ENCODE results near the gene CELF1.
A peak's percentile ranks its signal among the peaks of the same experiment; 100 is the strongest.
"Not testable (repeated sequence)": the region's sequence is repeated elsewhere in the genome, so short reads cannot be mapped to it uniquely, and the experiment has no call there.

The CELF1 gene

DNA sequence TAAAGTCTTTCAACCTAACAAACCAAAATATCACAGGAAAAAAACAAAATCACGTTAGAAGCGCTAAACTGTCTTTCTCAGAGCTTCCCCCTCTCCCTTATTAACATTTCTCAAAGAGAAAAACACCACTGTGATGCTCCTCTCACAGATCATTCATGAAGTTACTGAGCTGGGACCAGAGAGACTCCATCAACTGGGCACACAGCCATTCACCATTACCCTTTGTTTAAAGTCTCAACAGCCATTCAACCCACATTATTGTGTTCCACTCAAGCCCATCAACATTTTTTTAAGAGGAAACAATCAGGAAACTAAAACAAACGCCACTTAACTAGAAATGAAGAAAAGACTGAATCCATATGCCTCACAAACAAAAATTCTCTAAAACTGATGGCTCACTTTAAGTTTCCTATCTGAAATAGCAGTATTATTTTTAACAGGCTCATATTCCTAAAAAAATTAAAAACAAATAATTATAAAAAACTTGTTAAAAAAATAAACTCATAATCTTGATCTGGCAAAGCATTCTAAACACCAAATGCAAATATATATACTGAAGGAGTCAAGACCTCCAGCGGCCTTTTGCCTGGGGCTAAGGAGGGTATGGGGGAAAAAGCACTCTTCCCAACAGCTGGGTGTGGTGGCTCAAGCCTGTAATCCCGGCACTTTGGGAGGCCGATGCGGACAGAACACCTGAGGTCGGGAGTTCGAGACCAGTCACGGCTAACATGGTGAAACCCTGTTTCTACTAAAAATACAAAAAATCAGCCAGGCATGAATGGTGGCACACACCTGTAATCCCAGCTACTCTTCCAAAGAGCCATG is 14.0 kb downstream of the CELF1 start:
- no peak for DNase-seq (ENCODE audit: low spot score)

DNA sequence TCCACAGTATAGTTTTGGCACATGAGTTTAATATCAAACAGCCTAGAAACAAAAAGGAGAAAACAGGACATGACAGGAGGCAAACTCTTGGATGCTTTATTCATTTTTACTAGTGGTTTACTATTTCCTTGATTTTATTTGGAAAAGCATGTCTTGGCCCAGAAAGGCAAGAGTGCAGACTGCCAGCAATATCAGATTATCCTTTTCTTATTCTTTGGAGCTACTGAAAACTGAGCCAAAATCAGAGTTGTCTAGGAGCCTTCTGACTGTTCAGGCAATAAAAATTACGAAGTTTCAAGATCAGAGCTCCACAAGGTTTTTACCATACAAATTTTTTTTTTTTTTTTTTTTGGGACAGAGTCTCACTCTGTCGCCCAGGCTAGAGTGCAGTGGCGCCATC is 16.0 kb downstream of the CELF1 start:
- no peak for DNase-seq (ENCODE audit: low spot score)

DNA sequence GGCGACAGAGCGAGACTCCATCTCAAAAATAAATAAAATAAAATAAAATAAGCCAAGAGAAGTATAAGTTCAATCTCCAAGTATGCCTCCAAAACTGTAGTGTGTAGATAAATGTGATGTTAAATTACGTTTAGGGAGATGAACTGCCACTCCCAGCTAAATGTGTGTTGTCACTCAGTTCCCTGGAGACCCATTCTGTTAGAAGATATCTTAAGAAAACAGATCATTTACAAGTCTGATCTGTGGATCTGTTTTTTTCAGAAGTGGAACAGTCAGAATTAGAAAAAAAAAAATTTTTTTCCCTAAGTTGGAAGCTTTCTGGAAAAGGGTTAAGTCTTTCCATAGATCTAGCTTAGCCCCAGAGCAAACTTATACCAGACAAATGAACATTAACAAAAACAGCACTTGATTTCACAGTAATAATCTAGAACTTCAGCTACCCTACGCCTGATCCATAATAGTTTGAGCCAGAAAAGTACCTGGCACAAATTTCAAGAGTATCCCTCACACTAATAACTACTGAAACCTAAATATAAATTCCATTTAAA is 18.2 kb downstream of the CELF1 start:
- no peak for DNase-seq (ENCODE audit: low spot score)

GRCh38 chr11:47533690-47534151 is 19.2 kb downstream of the CELF1 start:
- no peak for DNase-seq (ENCODE audit: low spot score)

GRCh38 chr11:47532597-47533213 is 20.2 kb downstream of the CELF1 start:
- no peak for DNase-seq (ENCODE audit: low spot score)

- DNase-seq (ENCODE audit: low spot score): no peak
Observed at GRCh38 chr11:47531666-47532065, 21.3 kb downstream of the CELF1 start.

- DNase-seq (ENCODE audit: low spot score): not testable (repeated sequence)
Observed at GRCh38 chr11:47530721-47531120, 22.2 kb downstream of the CELF1 start.

DNA sequence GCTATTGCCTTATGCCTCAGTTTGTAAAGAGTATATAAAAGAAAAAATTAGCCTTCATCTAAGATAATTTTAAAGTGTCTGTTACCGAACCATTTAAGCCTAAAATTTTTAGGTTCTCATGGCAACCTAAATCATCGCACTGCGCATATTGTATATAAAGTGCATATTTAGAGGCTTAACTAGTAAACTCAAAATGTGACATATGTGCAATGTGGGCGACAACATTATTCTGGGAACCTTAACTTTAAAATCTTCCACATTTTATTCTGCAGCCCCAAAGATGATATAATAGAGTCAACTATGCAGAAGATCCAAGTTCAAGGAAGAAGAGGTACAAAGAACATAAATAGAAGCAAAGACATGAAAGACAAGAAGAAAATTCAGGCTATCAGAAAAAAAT is 23.0 kb downstream of the CELF1 start:
- DNase-seq (ENCODE audit: low spot score): no peak

- DNase-seq (ENCODE audit: low spot score): no peak
Observed at GRCh38 chr11:47527186-47527585, 25.7 kb downstream of the CELF1 start.

DNA sequence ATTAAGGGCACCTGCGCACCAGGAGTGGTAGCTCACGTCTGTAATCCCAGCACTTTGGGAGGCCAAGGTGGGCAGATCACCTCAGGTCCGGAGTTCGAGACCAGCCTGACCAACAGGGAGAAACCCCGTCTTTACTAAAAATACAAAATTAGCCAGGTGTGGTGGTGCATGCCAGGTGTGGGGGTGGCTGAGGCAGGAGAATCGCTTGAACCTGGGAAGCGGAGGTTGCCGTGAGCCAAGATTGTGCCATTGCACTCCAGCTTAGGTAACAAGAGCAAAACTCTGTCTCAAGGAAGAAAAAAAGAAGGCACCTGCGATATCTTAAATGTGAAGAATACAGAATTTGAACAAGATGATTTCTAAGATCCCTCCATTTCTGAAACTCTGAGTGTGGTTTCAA is 26.9 kb downstream of the CELF1 start:
- DNase-seq (ENCODE audit: low spot score): not testable (repeated sequence)

GRCh38 chr11:47524291-47524874 is 28.5 kb downstream of the CELF1 start:
- DNase-seq (ENCODE audit: low spot score): no peak

- no peak for DNase-seq (ENCODE audit: low spot score)
Observed at GRCh38 chr11:47523490-47524225, 29.3 kb downstream of the CELF1 start.

DNA sequence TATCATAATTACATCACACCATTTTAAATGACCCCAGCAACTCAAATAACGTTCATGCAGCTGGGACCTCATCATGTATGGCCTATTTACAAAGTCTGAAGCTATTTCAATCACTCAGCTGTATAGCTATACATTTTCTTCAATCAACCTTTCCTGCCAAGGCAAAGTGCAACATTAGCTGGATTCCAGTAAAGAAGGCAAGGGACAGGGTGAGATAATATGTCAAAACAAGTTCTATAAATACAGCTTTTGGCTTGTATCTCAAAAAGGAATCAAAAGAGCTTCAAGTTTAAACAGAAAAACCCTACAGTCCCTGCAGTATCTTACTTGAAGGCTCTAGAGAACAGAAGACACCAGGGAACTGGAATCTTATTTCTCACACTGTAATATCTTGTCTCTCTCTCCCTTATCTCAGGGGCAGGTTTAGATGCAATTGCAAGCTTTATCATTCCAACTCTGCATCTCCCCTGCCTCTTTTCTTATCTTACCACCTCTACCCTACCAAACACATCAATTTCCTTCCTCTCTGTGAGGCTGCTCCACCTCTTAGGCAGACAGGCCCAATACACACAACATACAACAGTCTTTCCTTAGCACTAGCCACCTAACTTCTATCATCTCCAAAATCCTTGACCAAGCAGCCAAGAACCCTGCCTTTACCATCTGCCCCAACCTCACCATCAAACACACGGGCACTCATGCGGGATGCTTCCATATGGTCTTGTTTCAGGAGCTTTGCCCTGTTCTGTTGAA is 34.5 kb downstream of the CELF1 start:
- DNase-seq (ENCODE audit: low spot score): no peak

GRCh38 chr11:47516984-47517853 is 35.7 kb downstream of the CELF1 start:
- no peak for DNase-seq (ENCODE audit: low spot score)

- no peak for DNase-seq (ENCODE audit: low spot score)
Observed at GRCh38 chr11:47516155-47516554, 36.8 kb downstream of the CELF1 start.

DNA sequence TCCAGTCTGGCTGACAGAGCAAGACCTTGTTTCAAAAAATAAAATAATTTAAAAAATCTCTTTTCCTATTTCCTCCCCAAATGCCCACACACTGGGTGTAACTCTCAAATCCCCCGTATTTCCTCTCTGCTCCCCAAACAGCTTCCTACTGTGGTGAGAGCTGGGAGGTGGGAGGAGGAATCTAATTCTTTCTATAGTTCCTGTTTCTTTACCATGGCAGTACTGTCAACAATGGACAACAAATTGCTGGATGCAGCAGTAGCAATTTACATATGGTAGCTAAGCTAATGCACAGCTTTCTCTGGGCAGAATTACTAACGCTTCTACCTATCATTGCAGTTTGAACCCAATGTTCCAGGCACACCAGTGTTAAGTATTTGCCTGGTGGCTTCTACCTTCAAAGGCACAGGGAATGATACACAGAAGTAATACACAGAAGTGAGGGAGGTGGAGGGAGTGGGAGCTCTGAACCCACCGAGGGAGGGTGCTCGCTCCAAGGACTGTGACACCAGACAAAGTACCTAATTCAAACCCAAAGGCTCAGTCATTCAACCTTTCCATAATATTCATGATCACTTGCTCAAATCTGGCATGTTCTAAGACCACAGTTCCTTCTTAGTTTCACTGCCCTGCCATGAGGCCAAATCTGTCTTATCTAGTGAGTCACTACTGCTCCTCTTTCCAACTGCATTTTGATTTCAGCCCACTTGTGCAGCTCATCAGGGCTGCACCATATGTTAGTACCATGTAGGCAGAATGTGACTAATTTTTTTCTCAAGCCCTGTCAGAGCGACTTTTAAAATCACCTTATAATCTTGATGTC is 37.9 kb downstream of the CELF1 start:
- peak; percentile 23 for DNase-seq (ENCODE audit: low spot score)

DNA sequence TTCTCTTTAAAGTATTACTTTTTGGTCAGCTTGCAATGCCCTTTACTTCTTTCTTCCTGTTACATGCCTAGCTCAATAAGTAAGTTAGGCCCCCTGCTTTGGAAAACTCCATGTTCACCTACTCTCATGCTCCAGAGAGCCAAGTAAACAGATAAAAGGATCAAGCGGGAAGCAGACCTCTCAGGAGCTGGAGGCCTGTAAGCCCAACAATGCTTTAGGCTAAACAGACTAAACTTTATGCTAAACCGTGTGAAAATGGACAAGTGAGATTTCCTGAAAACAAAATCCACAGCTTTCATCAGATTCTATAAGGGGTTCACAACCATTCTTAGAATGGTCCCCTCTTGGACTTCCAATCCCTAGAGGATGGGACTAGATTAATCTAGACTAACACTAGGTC is 40.2 kb downstream of the CELF1 start:
- no peak for DNase-seq (ENCODE audit: low spot score)

DNA sequence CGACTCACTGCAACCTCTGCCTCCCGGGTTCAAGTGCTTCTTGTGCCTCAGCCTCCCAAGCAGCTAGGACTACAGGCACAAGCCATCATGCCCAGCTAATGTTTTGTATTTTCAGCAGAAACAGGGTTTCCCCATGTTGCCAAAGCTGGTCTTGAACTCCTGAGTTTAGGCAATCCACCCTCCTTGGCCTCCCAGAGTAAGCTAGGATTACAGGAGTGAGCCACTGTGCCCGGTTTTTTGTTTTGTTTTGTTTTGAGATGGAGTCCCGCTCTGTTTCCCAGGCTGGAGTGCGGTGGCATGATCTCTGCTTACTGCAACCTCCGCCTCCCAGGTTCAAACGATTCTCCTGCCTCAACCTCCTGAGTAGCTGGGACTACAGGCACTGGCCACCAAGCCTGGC is 41.0 kb downstream of the CELF1 start:
- no peak for DNase-seq (ENCODE audit: low spot score)

DNA sequence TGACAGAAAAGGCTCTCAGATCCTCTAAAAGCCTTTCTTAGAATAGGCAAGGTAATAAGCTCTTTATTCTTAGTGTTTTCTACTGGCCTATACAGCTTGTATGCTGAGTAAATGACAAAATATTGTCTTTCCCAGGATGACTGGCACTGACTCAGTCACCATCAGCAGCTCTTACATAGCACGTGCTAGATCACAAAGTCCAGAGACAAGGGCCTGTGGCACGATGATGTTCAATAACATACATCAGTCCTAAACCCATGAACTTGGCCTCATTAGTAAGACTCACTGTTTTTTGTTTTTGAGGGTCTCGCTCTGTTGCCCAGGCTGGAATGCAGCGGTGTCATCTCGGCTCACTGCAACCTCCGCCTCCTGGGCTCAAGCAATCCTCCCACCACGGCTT is 42.7 kb downstream of the CELF1 start:
- no peak for DNase-seq (ENCODE audit: low spot score)

Data from germinal center (tissue), 1 donor.